Tibial nerve (tissue), 4 donors: ENCODE results near the gene NCAPG2. TPM values are rescaled to one million over a fixed set of nuclear protein-coding genes. Genes with fewer than 3 reads are reported as not detected.
"Not testable (repeated sequence)": the region's sequence is repeated elsewhere in the genome, so short reads cannot be mapped to it uniquely, and the experiment has no call there.

ENCODE experiments used
- DNase-seq, 2 donors: peaks; one replicate each; pipeline ENCODE4 v3.0.0-alpha.2; 2019; ENCODE audit warnings: low spot score in 2 of 2
- H3K27ac ChIP-seq, 4 donors: fragments of 200-600 bp; sonication (generic) in 3 of 4; one replicate each; pipeline ENCODE4 v1.5.1; 2017 to 2019; ENCODE audit warnings: mild to moderate bottlenecking in 1 of 4
- H3K27me3 ChIP-seq, 2 donors: fragments of 200-600 bp; sonication (generic) in 1 of 2; one replicate each; pipeline versions ENCODE4 v1.5.1 to v1.6.0; 2017 to 2019
- H3K36me3 ChIP-seq, 3 donors: fragments of 200-600 bp; sonication (generic); one replicate each; pipeline ENCODE4 v1.5.1; 2018 to 2019
- H3K4me1 ChIP-seq, 4 donors: fragments of 200-600 bp; sonication (generic) in 3 of 4; one replicate each; pipeline ENCODE4 v1.5.1; 2017 to 2019
- H3K4me3 ChIP-seq, 4 donors: fragments of 200-600 bp; sonication (generic) in 3 of 4; one replicate each; pipeline ENCODE4 v1.5.1; 2017 to 2019; ENCODE audit warnings: mild to moderate bottlenecking in 1 of 4, moderate library complexity in 1 of 4
- H3K9me3 ChIP-seq, 4 donors: fragments of 200-600 bp; sonication (generic) in 3 of 4; one replicate each; pipeline ENCODE4 v1.5.1; 2017 to 2019
- EP300 ChIP-seq, 2 donors: sonication (generic); formaldehyde crosslinking; IDR thresholded peaks; one replicate each; pipeline ENCODE4 v1.6.1; 2017; ENCODE audit warnings: antibody characterized with exemption in 2 of 2, mild to moderate bottlenecking in 1 of 2
- POLR2A ChIP-seq, 2 donors: fragments of 450-650 bp; IDR thresholded peaks; one replicate each; pipeline ENCODE4 v1.6.1; 2017; ENCODE audit warnings: antibody characterized with exemption in 2 of 2, mild to moderate bottlenecking in 2 of 2, moderate library complexity in 2 of 2
- WGBS, 2 donors: methylation state at CpG; one replicate each; pipeline ENCODE4 v1.1.5; 2018; 5-methylcytosine and 5-hydroxymethylcytosine counted together
- total RNA-seq, 4 donors: library from RNA; depleted of rRNA; stranded (reverse); fragments of >200 nt; gene quantifications; one replicate each; pipeline ENCODE4 v1.1.0, GENCODE V29; 2016
- TF ChIP-seq, protein P1 (sequence below), 5 experiments: fragments of 200-600 bp in 3 of 5; fragments of 450-650 bp in 2 of 5; sonication (generic) in 3 of 5; IDR thresholded peaks; one replicate each; pipeline ENCODE4 v1.5.1; 2016 to 2019; ENCODE audit warnings: antibody characterized with exemption in 5 of 5, mild to moderate bottlenecking in 3 of 5, moderate library complexity in 2 of 5

Gene NCAPG2
- total RNA-seq, 4 donors from 2014 or later = 6.5 to 17.9 (median 11.0) TPM

DNA sequence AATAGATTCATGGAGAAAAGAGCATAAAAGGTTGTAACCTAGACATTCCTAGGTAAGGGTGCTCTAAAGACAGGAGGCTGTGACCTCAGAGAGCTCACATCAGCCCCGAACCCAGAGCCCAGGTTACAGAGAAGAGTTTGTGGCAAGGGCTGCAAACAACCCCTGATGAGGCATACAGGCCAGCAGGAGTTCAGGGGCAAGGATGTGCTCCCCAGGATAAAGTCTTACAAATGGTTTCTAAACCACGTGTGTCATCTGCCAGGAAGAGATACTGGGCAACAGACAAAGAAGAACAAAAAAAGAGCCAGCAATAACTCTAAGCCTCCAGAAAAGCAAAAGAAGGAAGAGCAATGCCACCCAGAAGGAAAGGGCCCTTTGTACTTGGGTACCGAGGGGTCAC is 27.7 kb downstream of the NCAPG2 start:
- no peaks in the 10 kb centered on the region for H3K27me3 ChIP-seq
- TF ChIP-seq EP300 (IDR thresholded peaks at IDR 0.05) = no peak
- no peak for TF ChIP-seq POLR2A (IDR thresholded peaks at IDR 0.05)
- TF ChIP-seq, protein P1, sequence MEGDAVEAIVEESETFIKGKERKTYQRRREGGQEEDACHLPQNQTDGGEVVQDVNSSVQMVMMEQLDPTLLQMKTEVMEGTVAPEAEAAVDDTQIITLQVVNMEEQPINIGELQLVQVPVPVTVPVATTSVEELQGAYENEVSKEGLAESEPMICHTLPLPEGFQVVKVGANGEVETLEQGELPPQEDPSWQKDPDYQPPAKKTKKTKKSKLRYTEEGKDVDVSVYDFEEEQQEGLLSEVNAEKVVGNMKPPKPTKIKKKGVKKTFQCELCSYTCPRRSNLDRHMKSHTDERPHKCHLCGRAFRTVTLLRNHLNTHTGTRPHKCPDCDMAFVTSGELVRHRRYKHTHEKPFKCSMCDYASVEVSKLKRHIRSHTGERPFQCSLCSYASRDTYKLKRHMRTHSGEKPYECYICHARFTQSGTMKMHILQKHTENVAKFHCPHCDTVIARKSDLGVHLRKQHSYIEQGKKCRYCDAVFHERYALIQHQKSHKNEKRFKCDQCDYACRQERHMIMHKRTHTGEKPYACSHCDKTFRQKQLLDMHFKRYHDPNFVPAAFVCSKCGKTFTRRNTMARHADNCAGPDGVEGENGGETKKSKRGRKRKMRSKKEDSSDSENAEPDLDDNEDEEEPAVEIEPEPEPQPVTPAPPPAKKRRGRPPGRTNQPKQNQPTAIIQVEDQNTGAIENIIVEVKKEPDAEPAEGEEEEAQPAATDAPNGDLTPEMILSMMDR (IDR thresholded peaks at IDR 0.05) = no peak
- WGBS, 2 donors = 84 to 93% methylated on average over 3 of the region's 3 CpGs
- H3K4me1 ChIP-seq = no peaks in the 10 kb centered on the region
- H3K36me3 ChIP-seq = peaks cover 0 to 54% (median 0%) of the 10 kb centered on the region in 3 donors
- no peak overlapping the region for H3K4me3 ChIP-seq
- H3K27ac ChIP-seq = no peak overlapping the region
- H3K9me3 ChIP-seq = no peaks in the 10 kb centered on the region
- no peak for DNase-seq

DNA sequence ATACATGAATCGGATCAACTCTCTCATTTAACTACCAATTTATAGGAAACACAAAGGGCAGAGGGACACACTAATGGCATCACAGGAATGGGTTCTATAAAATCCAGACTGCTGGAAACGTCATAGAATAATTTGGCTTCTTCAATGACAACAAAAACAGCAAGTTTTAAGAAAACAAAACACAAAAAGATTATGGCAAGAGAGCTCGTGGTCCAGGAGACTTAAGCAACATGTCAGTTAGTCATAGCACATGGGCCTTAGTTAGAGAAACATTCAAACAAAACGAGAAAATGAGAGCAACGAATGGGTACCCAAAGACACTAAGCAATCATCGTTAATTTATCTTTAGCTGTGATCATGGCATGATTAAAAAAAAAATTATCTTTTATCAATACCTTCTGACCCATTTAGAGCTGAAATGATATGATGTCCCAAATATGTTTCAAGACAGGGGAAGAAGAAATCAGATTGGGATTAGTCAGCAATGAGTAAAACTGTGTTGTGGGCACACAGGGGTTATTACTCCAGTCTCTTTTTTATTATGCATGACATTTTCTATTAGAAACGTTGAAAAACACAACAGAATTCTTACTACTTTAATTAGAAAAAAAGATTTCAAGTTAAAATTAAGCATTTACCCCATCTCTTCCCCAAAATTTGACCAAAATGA is 28.3 kb downstream of the NCAPG2 start:
- Histone ChIP-seq H3K27me3 (no peaks in the 10 kb centered on the region), H3K36me3 (peaks cover 0 to 57% (median 0%) of the 10 kb centered on the region in 3 donors), H3K9me3 (no peaks in the 10 kb centered on the region), H3K4me3 (no peak overlapping the region), H3K27ac (no peak overlapping the region), H3K4me1 (no peaks in the 10 kb centered on the region)
- TF ChIP-seq, protein P1 (IDR thresholded peaks at IDR 0.05) = no peak
- TF ChIP-seq POLR2A (IDR thresholded peaks at IDR 0.05) = no peak
- no peak for TF ChIP-seq EP300 (IDR thresholded peaks at IDR 0.05)
- 67 to 87% methylated on average over 7 of the region's 7 CpGs for WGBS, 2 donors
- DNase-seq = no peak

DNA sequence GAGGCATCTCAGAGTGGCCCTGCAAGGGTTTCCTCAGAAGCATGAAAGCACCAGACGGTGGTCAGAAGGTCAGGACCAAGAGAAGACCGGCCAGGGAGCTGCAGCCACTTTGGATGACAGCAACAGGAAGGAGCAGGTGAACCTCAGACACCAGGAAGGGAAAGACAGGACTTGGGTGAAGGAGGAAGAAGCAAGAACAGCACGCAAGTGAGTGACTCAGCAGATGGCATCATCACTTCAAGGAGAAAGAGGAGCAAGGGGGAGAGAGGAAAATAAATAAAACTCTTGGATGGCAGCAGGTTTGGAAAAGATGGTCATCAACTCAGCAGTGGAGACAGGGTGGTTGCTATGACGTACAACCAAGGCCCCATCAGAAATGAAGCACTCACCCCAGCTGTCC is 31.6 kb downstream of the NCAPG2 start:
- Histone ChIP-seq H3K27ac (no peak overlapping the region), H3K4me1 (no peaks in the 10 kb centered on the region), H3K27me3 (no peaks in the 10 kb centered on the region), H3K4me3 (no peak overlapping the region), H3K36me3 (peaks cover 0 to 51% (median 0%) of the 10 kb centered on the region in 3 donors), H3K9me3 (no peaks in the 10 kb centered on the region)
- no peak for DNase-seq
- WGBS, 2 donors = 71 to 85% methylated on average over 4 of the region's 4 CpGs
- TF ChIP-seq, protein P1 (IDR thresholded peaks at IDR 0.05) = no peak
- TF ChIP-seq EP300 (IDR thresholded peaks at IDR 0.05) (no peak), POLR2A (IDR thresholded peaks at IDR 0.05) (no peak)

DNA sequence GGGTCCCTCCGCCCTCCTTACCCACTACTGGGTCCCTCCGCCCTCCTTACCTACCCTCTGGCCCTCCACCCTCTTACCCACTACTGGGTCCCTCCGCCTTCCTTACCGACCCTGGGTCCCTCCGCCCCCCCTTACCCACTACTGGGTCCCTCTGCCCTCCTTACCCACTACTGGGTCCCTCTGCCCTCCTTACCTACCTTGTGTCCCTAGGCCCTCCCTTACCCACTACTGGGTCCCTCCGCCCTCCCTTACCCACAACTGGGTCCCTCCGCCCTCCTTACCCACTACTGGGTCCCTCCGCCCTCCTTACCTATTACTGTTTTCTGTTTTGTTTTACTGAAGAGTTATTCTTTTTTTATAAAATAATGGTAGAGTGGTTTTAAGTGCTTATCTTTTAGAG is 36.5 kb downstream of the NCAPG2 start:
- H3K36me3 ChIP-seq = peaks cover 0 to 54% (median 0%) of the 10 kb centered on the region in 3 donors
- not testable (repeated sequence) for H3K4me3 ChIP-seq, H3K27ac ChIP-seq, H3K27me3 ChIP-seq, H3K4me1 ChIP-seq, H3K9me3 ChIP-seq, DNase-seq
- WGBS, 2 donors = 89 to 95% methylated on average over 7 to 8 of the region's 8 CpGs

DNA sequence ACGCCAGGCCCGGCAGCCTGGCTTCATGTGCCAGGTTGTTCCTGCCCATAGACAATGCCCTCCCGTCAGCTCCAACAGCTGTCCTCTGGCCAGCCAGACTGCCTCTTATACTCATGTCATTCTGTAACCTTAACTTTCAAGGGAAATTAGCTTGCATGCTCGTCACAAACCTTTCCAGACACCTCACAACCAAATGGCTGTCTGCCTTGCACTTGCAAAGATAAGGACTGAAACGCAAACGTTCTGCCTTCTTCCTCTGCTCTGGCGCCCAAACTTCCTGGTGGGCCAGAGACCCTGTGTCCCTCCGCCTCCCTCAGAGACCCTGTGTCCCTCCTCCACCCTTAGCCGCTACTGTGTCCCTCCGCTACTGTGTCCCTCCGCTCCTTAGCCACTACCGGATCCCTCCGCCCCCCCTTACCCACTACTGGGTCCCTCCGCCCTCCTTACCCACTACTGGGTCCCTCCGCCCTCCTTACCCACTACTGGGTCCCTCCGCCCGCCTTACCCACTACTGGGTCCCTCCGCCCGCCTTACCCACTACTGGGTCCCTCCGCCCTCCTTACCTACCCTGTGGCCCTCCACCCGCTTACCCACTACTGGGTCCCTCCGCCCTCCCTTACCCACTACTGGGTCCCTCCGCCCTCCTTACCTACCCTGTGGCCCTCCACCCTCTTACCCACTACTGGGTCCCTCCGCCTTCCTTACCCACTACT is 37.5 kb downstream of the NCAPG2 start:
- peaks cover 0 to 55% (median 0%) of the 10 kb centered on the region in 3 donors for H3K36me3 ChIP-seq
- 90 to 92% methylated on average over 19 to 20 of the region's 24 CpGs for WGBS, 2 donors
- H3K4me1 ChIP-seq, DNase-seq, H3K4me3 ChIP-seq, H3K27ac ChIP-seq, H3K27me3 ChIP-seq, H3K9me3 ChIP-seq: not testable (repeated sequence)

DNA sequence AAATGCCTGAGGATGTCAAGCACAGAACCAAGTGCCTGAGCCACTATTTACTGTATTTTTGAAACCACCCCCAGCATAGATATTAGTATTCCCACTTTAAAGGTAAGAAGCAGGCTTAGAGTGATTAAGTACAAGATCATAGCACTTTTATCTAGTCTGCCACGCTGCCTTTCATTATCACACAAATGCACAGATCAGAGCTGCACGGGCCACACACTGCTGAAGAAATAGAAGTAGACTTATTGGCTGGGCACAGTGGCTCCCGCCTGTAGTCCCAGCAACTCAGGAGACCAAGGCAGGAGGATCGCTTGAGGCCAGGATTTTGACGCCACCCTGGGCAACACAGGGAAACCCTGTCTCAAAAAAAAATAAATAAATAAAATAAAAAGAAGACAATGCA is 38.2 kb downstream of the NCAPG2 start:
- DNase-seq = no peak
- no peaks in the 10 kb centered on the region for H3K9me3 ChIP-seq
- no peaks in the 10 kb centered on the region for H3K27me3 ChIP-seq
- WGBS, 2 donors = 91 to 97% methylated on average over 5 of the region's 5 CpGs
- no peak for TF ChIP-seq EP300 (IDR thresholded peaks at IDR 0.05)
- no peak for TF ChIP-seq POLR2A (IDR thresholded peaks at IDR 0.05)
- TF ChIP-seq, protein P1 (IDR thresholded peaks at IDR 0.05) = no peak
- H3K4me1 ChIP-seq = no peaks in the 10 kb centered on the region
- H3K4me3 ChIP-seq = no peak overlapping the region
- H3K36me3 ChIP-seq = peaks cover 0 to 60% (median 0%) of the 10 kb centered on the region in 3 donors
- H3K27ac ChIP-seq = no peak overlapping the region
